T-cell (primary cell): Measurements from ENCODE around the gene NARS2. TPM values are rescaled to one million over a fixed set of nuclear protein-coding genes. Genes with fewer than 3 reads are reported as not detected.

Experiments
- ATAC-seq, 4 experiments: fragments of 200-7000 bp in 3 of 4; fragments of 150-1000 bp in 1 of 4; cut with Tn5 transposase; replicated peaks in 1 of 4; 1 replicate in 3 of 4; 2 replicates in 1 of 4; pipeline ENCODE4 v1.10.0; 2021; ENCODE audit warnings: moderate library complexity in 3 of 4, mild to moderate bottlenecking in 2 of 4, moderate number of reproducible peaks in 1 of 4
- CTCF ChIA-PET, 2 donors: fragments of 300-600 bp; sonication (Branson Sonifier 250); formaldehyde crosslinking; loops; one replicate each; lab custom pipeline; 2022; ENCODE audit warnings: antibody characterized with exemption in 2 of 2; lab: Charles Lee
- POLR2A ChIA-PET, 2 donors: fragments of 300-600 bp; sonication (Branson Sonifier 250); formaldehyde crosslinking; loops; one replicate each; lab custom pipeline; 2022; ENCODE audit warnings: antibody characterized with exemption in 2 of 2; lab: Charles Lee
- DNase-seq, 35 experiments: peaks; one replicate each; pipeline versions ENCODE4 v3.0.0 to v3.0.0-alpha.2; 2013 to 2023
- H3K27ac ChIP-seq: one replicate; pipeline ENCODE4 v1.5.1; 2013; ENCODE audit warnings: low read length
- H3K27me3 ChIP-seq, 2 experiments: replicated peaks in 1 of 2; 1 replicate in 1 of 2; 2 replicates in 1 of 2; pipeline versions ENCODE4 v1.6.1 to v1.7.0; 2013; ENCODE audit warnings: low read length in 1 of 2, mixed read lengths in 1 of 2; ENCODE audit not compliant: control insufficient read depth in 2 of 2, insufficient read depth in 2 of 2; ENCODE audit errors: extremely low read depth in 1 of 2
- H3K36me3 ChIP-seq, 2 donors: 1 replicate in 1 of 2; 2 replicates in 1 of 2; pipeline versions ENCODE4 v1.6.1 to v1.7.0; 2013; ENCODE audit warnings: low read length in 1 of 2; ENCODE audit not compliant: control insufficient read depth in 2 of 2, insufficient read depth in 1 of 2; ENCODE audit errors: extremely low read depth in 1 of 2
- H3K4me1 ChIP-seq, 2 experiments: 1 replicate in 1 of 2; 2 replicates in 1 of 2; pipeline versions ENCODE4 v1.6.1 to v1.7.0; 2013; ENCODE audit warnings: low read length in 2 of 2, mixed read lengths in 1 of 2; ENCODE audit not compliant: insufficient read depth in 2 of 2, control insufficient read depth in 1 of 2; ENCODE audit errors: extremely low read depth in 1 of 2
- H3K4me3 ChIP-seq, 2 donors: 1 replicate in 1 of 2; 2 replicates in 1 of 2; pipeline versions ENCODE4 v1.5.1 to v1.7.0; 2013; ENCODE audit warnings: mild to moderate bottlenecking in 2 of 2, low read length in 1 of 2, moderate library complexity in 1 of 2; ENCODE audit not compliant: control insufficient read depth in 1 of 2; ENCODE audit errors: extremely low read depth in 1 of 2
- H3K9me3 ChIP-seq: 2 replicates; pipeline ENCODE4 v1.7.0; 2013
- H3K27ac Mint-ChIP-seq, 2 donors: one replicate each; pipeline ENCODE4 v1.8.0; 2020 to 2021; ENCODE audit warnings: mild to moderate bottlenecking in 2 of 2, mixed read lengths in 2 of 2
- H3K27me3 Mint-ChIP-seq, 2 donors: one replicate each; pipeline ENCODE4 v1.8.0; 2021 to 2022; ENCODE audit warnings: mixed read lengths in 2 of 2
- H3K36me3 Mint-ChIP-seq: one replicate; pipeline ENCODE4 v1.8.0; 2021; ENCODE audit warnings: mixed read lengths
- H3K4me1 Mint-ChIP-seq, 3 donors: one replicate each; pipeline ENCODE4 v1.8.0; 2020 to 2022; ENCODE audit warnings: mixed read lengths in 3 of 3, mild to moderate bottlenecking in 1 of 3
- H3K4me3 Mint-ChIP-seq, 3 donors: one replicate each; pipeline ENCODE4 v1.8.0; 2020 to 2022; ENCODE audit warnings: mild to moderate bottlenecking in 3 of 3, mixed read lengths in 3 of 3, moderate library complexity in 3 of 3
- H3K9me3 Mint-ChIP-seq, 3 donors: one replicate each; pipeline ENCODE4 v1.8.0; 2020 to 2022; ENCODE audit warnings: mixed read lengths in 3 of 3
- WGBS: methylation state at CpG from one replicate; pipeline ENCODE4 v1.1.5; 2013; ENCODE audit warnings: missing lambda C conversion rate; ENCODE audit not compliant: insufficient coverage; 5-methylcytosine and 5-hydroxymethylcytosine counted together
- total RNA-seq, 35 experiments: library from RNA in 6 of 35; stranded (reverse) in 6 of 35; fragments of 120-200 nt in 1 of 35; gene quantifications; one replicate each; pipeline versions ENCODE4 v1.2.1 to v1.2.4 and lab custom pipeline; 2013 to 2026

NARS2 gene
- total RNA-seq, 5 donors from 2014 or later (not counting 1 experiment from before 2014, with no cell fraction given): 12.1 to 17.6 (median 13.3) TPM

- no peak for DNase-seq
- Mint-ChIP-seq H3K36me3 (peaks cover 57% of the 10 kb centered on the region), H3K4me1 (no peaks in the 10 kb centered on the region), H3K27ac (no peak overlapping the region), H3K9me3 (peaks cover 0 to 6% (median 0%) of the 10 kb centered on the region in 3 donors), H3K27me3 (no peaks in the 10 kb centered on the region), H3K4me3 (no peak overlapping the region)
- Histone ChIP-seq H3K27ac (no peak overlapping the region), H3K36me3 (peaks cover 2 to 4% of the 10 kb centered on the region in 2 donors), H3K27me3 (no peaks in the 10 kb centered on the region), H3K4me1 (no peaks in the 10 kb centered on the region), H3K4me3 (no peak overlapping the region), H3K9me3 (no peaks in the 10 kb centered on the region)
- ChIA-PET CTCF (no interaction called here), POLR2A (interaction anchor here in 1 of 2 donors (0.6 kb wide), 1 partner anchor 51 kb away, joined by 3 read pairs; no protein-coding TSS in a partner anchor)
- no peak for ATAC-seq
- WGBS: 100% methylated on average over 1 of the region's 1 CpG
These were observed 98.6 kb downstream of the NARS2 start for GRCh38 chr11:78476066-78476465.

GRCh38 chr11:78474451-78474850, 100.2 kb downstream of the NARS2 start:
- Histone ChIP-seq H3K36me3 (peaks cover 2 to 4% of the 10 kb centered on the region in 2 donors), H3K27ac (no peak overlapping the region), H3K4me1 (no peaks in the 10 kb centered on the region), H3K27me3 (no peaks in the 10 kb centered on the region), H3K4me3 (no peak overlapping the region), H3K9me3 (no peaks in the 10 kb centered on the region)
- no peak for DNase-seq
- H3K9me3 Mint-ChIP-seq: peaks cover 0 to 6% (median 0%) of the 10 kb centered on the region in 3 donors
- H3K4me3 Mint-ChIP-seq: no peak overlapping the region
- CTCF ChIA-PET: no interaction called here
- H3K27ac Mint-ChIP-seq: no peak overlapping the region
- no peaks in the 10 kb centered on the region for H3K27me3 Mint-ChIP-seq
- H3K4me1 Mint-ChIP-seq: peaks cover 0 to 5% (median 2%) of the 10 kb centered on the region in 3 donors
- no peak for ATAC-seq
- POLR2A ChIA-PET: no interaction called here
- H3K36me3 Mint-ChIP-seq: peaks cover 55% of the 10 kb centered on the region

GRCh38 chr11:78472905-78473304, 101.8 kb downstream of the NARS2 start:
- Histone ChIP-seq H3K27me3 (no peaks in the 10 kb centered on the region), H3K9me3 (no peaks in the 10 kb centered on the region), H3K36me3 (peaks cover 0 to 4% of the 10 kb centered on the region in 2 donors), H3K27ac (no peak overlapping the region), H3K4me3 (no peak overlapping the region), H3K4me1 (no peaks in the 10 kb centered on the region)
- Mint-ChIP-seq H3K36me3 (peaks cover 49% of the 10 kb centered on the region), H3K27me3 (no peaks in the 10 kb centered on the region), H3K9me3 (peaks cover 0 to 6% (median 0%) of the 10 kb centered on the region in 3 donors), H3K27ac (no peak overlapping the region), H3K4me1 (peaks cover 0 to 7% (median 2%) of the 10 kb centered on the region in 3 donors), H3K4me3 (no peak overlapping the region)
- no peak for ATAC-seq
- ChIA-PET POLR2A (no interaction called here), CTCF (no interaction called here)
- DNase-seq: no peak
- WGBS: 100% methylated on average over 3 of the region's 4 CpGs

GRCh38 chr11:78472382-78472781, 102.3 kb downstream of the NARS2 start:
- peaks cover 0 to 7% (median 2%) of the 10 kb centered on the region in 3 donors for H3K4me1 Mint-ChIP-seq
- ChIA-PET POLR2A (no interaction called here), CTCF (no interaction called here)
- no peaks in the 10 kb centered on the region for H3K9me3 ChIP-seq
- ATAC-seq (no peak), DNase-seq (no peak)
- peaks cover 43% of the 10 kb centered on the region for H3K36me3 Mint-ChIP-seq
- H3K4me3 Mint-ChIP-seq: no peak overlapping the region
- H3K4me1 ChIP-seq: no peaks in the 10 kb centered on the region
- WGBS: no CpG with 5 or more reads among the region's 3 CpGs
- no peak overlapping the region for H3K4me3 ChIP-seq
- no peaks in the 10 kb centered on the region for H3K27me3 ChIP-seq
- H3K27ac ChIP-seq: no peak overlapping the region
- H3K36me3 ChIP-seq: peaks cover 0 to 4% of the 10 kb centered on the region in 2 donors
- no peaks in the 10 kb centered on the region for H3K27me3 Mint-ChIP-seq
- peaks cover 0 to 6% (median 0%) of the 10 kb centered on the region in 3 donors for H3K9me3 Mint-ChIP-seq
- H3K27ac Mint-ChIP-seq: no peak overlapping the region

- H3K27me3 Mint-ChIP-seq: no peaks in the 10 kb centered on the region
- no peaks in the 10 kb centered on the region for H3K27me3 ChIP-seq
- CTCF ChIA-PET: interaction anchor here (0.6 to 1.0 kb wide), 3 partner anchors 94 to 709 kb away, joined by 3 to 4 read pairs (median 3); no protein-coding TSS in a partner anchor
- peaks cover under 1 to 1% of the 10 kb centered on the region in 2 experiments for H3K4me1 ChIP-seq
- no CpG with 5 or more reads among the region's 3 CpGs for WGBS
- ATAC-seq: no peak
- H3K36me3 Mint-ChIP-seq: peaks cover 36% of the 10 kb centered on the region
- no peak overlapping the region for H3K27ac Mint-ChIP-seq
- peaks cover 4 to 9% (median 7%) of the 10 kb centered on the region in 3 donors for H3K4me1 Mint-ChIP-seq
- H3K4me3 ChIP-seq: no peak overlapping the region
- H3K4me3 Mint-ChIP-seq: no peak overlapping the region
- H3K36me3 ChIP-seq: peaks cover 0 to 4% of the 10 kb centered on the region in 2 donors
- H3K27ac ChIP-seq: no peak overlapping the region
- DNase-seq: no peak
- H3K9me3 Mint-ChIP-seq: peaks cover 0 to 6% (median 0%) of the 10 kb centered on the region in 3 donors
- POLR2A ChIA-PET: no interaction called here
- H3K9me3 ChIP-seq: no peaks in the 10 kb centered on the region
These were observed 103.7 kb downstream of the NARS2 start for GRCh38 chr11:78470861-78471442.

- no peak overlapping the region for H3K27ac ChIP-seq
- ATAC-seq (no peak), DNase-seq (no peak)
- Mint-ChIP-seq H3K27me3 (no peaks in the 10 kb centered on the region), H3K4me1 (peaks cover 12 to 17% (median 14%) of the 10 kb centered on the region in 3 donors), H3K9me3 (peaks cover 0 to 6% (median 0%) of the 10 kb centered on the region in 3 donors), H3K4me3 (no peak overlapping the region), H3K36me3 (peaks cover 39% of the 10 kb centered on the region), H3K27ac (no peak overlapping the region)
- H3K4me3 ChIP-seq: no peak overlapping the region
- ChIA-PET CTCF (no interaction called here), POLR2A (no interaction called here)
- H3K4me1 ChIP-seq: peaks cover 2 to 10% of the 10 kb centered on the region in 2 experiments
- WGBS: 93% methylated on average over 3 of the region's 3 CpGs
- no peaks in the 10 kb centered on the region for H3K9me3 ChIP-seq
- no peaks in the 10 kb centered on the region for H3K27me3 ChIP-seq
- peaks cover 0 to 4% of the 10 kb centered on the region in 2 donors for H3K36me3 ChIP-seq
These were observed 104.8 kb downstream of the NARS2 start for GRCh38 chr11:78469896-78470295.
